Epithelial cell of esophagus (primary cell): ENCODE results near the gene LGALS4.
"Not testable (repeated sequence)": the region's sequence is repeated elsewhere in the genome, so short reads cannot be mapped to it uniquely, and the experiment has no call there.

Experiments used
- DNase-seq: peaks from one replicate; pipeline ENCODE4 v3.0.0; 2010; ENCODE audit warnings: low read depth
- H3K4me3 ChIP-seq: 2 replicates; pipeline ENCODE4 v1.5.1; 2011; ENCODE audit warnings: mild to moderate bottlenecking, low read length, control low read depth
- TF ChIP-seq, protein P1 (sequence below): IDR thresholded peaks from 2 replicates; pipeline ENCODE4 v1.5.1; 2011; ENCODE audit warnings: low read depth, mild to moderate bottlenecking, low read length, control low read depth, inconsistent platforms; ENCODE audit not compliant: insufficient read depth; ENCODE audit errors: missing control alignments

Gene LGALS4

DNA sequence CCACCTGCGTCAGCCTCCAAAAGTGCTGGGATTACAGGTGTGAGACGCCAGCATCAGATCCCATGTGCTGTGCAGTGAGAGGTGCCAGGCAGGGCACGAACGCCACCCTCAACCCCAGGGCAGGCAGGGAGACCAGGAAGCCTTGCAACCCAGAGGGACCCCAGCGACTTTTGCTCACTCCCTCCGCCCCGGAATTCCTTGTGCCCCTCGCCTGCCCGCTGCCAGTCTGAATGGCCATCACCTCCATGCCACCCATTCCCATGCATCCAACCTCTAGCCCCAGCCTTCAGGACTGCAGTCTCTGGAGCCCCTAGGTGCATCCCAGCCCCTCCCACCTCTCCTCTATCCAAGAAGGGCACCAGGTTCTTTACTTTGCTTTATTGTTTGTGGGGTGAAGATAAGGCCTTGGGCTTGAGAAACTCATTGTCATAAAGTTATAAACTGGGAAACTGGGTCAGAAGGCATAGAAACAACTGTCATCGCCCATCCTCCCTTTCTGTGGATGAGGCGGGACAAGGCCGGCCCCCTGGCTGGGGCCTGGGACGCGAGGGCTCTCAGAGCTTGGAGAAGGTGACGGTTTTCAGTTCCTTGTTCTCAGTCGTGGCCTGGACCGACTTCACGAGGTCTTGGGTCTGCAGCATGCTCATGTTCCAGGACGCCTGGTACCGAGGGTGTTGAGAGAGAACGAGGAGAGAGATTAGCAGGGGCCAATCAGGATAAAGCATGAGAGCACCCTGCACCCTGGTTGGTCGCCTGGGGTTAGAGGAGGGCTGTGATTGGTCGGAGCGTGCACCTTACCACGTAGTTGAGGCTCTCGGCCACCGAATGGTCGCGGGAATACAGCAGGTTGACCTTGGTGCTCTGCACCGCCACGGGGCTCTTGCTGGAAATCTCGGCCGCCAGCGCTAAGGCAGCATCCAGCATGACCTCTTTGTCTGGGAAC, 2.6 kb upstream of the LGALS4 start:
- no peak for DNase-seq
- TF ChIP-seq, protein P1, sequence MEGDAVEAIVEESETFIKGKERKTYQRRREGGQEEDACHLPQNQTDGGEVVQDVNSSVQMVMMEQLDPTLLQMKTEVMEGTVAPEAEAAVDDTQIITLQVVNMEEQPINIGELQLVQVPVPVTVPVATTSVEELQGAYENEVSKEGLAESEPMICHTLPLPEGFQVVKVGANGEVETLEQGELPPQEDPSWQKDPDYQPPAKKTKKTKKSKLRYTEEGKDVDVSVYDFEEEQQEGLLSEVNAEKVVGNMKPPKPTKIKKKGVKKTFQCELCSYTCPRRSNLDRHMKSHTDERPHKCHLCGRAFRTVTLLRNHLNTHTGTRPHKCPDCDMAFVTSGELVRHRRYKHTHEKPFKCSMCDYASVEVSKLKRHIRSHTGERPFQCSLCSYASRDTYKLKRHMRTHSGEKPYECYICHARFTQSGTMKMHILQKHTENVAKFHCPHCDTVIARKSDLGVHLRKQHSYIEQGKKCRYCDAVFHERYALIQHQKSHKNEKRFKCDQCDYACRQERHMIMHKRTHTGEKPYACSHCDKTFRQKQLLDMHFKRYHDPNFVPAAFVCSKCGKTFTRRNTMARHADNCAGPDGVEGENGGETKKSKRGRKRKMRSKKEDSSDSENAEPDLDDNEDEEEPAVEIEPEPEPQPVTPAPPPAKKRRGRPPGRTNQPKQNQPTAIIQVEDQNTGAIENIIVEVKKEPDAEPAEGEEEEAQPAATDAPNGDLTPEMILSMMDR: no peak

DNA sequence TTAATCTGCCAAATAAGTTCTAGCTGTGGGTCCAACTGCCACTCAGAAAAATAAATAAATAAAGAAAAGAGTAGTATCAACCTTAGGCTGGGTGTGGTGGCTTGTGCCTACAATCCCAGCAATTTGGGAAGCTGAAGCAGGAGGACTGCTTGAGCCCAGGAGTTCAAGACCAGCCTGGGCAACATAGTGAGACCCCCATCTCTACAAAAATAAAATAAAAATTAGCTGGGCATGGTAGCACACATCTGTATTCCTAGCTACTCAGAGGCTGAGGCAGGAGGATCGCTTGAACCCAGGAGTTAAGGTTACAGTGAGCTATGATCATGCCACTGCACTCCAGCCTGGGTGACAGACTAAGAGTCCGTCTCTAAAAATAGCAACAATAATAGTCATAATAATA, 1.2 kb upstream of the LGALS4 start:
- not testable (repeated sequence) for H3K4me3 ChIP-seq

More for the DNA sequence above, 2.6 kb upstream of the LGALS4 start:
- no peak overlapping the region for H3K4me3 ChIP-seq

DNA sequence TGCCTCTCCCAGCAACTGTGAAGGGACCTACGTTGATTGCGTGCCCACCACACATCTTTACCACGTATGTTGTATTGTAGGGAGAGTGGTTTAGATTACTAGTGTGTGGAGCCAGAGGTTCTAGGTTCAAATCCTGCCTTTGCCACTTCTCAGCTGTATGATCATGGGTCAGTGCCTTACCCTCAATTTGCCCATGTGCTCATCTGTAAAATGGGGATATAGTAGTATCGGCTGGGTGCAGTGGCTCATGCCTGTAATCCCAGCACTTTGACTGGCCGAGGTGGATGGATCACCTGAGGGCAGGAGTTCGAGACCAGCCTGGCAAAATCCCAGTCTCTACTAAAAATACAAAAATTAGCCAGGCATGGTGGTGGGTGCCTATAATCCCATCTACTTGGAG, 578 bp upstream of the LGALS4 start:
- TF ChIP-seq, protein P1: no peak
- H3K4me3 ChIP-seq: no peak overlapping the region
- DNase-seq: no peak

More for the DNA sequence above, 1.2 kb upstream of the LGALS4 start:
- DNase-seq: not testable (repeated sequence)

DNA sequence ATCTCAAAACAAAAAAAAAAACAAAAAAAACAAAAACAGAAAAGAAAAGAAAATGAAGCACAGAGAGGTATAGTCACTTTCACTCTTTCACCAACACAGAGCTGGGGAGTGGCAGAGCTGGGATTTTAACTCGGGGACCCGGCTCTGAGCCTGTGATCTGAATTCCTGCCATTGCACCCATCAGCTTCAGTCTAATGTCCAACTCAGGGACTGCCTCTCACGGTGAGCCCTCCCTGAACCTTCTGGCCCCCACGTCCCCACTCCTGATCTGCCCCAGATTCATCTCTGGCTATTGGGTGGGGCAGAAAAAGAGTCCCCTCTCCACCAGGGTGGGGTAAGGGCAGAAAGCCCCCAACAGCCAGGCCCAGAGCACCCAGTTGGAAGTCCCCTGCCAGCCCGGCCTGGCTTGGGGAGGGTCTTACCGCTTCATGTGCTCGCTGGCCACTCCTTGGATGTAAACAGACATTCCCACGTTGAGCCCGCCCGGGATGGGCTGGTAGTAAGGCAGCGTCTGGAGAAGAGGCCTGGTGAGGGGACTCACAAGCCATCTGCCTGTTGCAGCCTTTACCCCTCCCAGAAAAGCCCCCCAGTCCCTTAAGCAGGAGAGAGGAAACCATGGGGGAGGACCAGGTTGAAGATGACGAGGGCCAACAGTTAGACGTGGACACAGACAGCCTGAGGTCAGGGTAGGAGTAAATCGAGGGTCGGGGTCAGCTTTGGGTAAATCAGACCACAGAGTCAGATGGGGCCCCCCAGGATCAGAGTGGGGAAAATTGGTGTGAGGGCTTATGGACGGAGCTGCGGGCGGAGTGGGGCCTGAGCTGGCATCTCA, 520 bp downstream of the LGALS4 start:
- no peak for DNase-seq
- TF ChIP-seq, protein P1: no peak
- H3K4me3 ChIP-seq: no peak overlapping the region

DNA sequence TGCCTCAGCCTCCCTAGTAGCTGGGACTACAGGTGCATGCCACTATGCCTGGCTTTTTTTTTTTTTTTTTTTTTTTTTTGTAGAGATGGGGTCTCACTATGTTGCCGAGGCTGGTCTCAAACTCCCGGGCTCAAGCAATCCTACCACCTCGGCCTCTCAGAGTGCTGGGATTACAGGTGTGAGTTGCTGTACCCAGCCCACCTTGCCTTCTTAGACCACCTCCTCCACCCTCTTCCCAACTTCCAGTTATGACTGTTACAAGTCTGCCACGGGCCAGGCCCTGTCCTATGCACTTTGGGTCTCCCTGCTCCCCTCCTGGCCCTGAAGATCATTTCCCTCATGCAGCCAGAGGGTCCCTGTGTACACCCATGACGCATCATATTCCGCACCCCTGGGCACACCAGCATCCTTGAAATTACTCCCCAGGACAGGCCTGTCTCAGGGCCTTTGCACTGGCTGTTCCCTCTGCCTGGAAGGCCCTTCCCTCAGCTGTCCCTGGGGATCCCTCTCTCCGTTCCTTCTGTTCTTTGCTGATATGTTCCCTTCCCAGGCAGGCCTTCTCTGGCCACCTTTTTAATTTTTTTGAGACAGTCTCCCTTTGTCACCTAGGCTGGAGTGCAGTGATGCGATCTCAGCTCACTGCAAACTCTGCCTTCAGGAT, 3.0 kb downstream of the LGALS4 start:
- H3K4me3 ChIP-seq: no peak overlapping the region
- DNase-seq: no peak
- TF ChIP-seq, protein P1: no peak

DNA sequence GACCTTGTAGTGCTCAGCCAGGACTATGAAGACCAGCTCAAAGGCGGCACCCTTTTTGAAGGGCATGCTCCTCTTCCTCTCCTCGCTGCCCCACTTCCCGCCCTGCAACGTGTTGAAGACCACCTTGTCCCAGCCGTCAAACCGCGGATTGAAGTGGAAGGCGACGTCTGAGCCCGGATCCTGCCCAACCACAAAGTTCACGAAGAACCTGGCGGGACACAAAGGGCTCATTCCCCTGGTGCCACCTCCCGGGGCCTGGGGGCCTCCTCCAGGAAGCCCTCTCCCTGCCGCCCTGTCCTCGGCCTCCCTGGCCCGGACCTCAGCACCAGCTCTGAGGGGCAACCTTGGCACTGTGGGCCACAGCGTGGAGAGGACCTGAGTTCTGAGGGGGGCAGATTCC, 4.0 kb downstream of the LGALS4 start:
- no peak for DNase-seq
- TF ChIP-seq, protein P1: no peak
- H3K4me3 ChIP-seq: no peak overlapping the region

DNA sequence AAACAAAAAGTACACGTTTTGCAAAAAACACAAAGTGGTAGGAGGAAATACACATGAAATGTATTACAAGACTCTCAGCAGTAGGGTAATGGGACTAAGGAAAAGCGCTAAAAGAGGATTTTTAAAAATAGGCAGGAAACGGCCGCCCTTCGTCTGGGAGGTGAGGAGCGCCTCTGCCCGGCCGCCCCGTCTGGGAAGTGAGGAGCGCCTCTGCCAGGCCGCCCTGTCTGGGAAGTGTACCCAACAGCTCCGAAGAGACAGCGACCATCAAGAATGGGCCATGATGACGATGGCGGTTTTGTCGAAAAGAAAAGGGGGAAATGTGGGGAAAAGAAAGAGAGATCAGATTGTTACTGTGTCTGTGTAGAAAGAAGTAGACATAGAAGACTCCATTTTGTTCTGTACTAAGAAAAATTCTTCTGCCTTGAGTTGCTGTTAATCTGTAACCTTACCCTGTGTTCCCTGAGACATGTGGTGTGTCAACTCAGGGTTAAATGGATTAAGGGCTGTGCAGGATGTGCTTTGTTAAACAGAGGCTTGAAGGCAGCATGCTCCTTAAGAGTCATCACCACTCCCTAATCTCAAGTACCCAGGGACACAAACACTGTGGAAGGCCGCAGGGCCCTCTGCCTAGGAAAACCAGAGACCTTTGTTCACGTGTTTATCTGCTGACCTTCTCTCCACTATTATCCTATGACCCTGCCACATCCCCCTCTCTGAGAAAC, 5.2 kb downstream of the LGALS4 start:
- DNase-seq: peak; percentile 54
- not testable (repeated sequence) for H3K4me3 ChIP-seq
